Ovary (tissue), 9 donors: ENCODE results near the gene CSF3R. TPM values are rescaled to one million over a fixed set of nuclear protein-coding genes. Genes with fewer than 3 reads are reported as not detected.
"Not testable (repeated sequence)": the region's sequence is repeated elsewhere in the genome, so short reads cannot be mapped to it uniquely, and the experiment has no call there.

Experiments used
- DNase-seq, 5 donors: peaks; one replicate each; pipeline ENCODE4 v3.0.0-alpha.2; 2019 to 2020
- H3K27ac ChIP-seq, 2 donors: fragments of 200-600 bp; one replicate each; pipeline versions ENCODE4 v1.5.1 to v1.8.0; 2019 to 2022
- H3K27me3 ChIP-seq: fragments of 200-600 bp; one replicate; pipeline ENCODE4 v1.8.0; 2022
- H3K36me3 ChIP-seq: fragments of 200-600 bp; sonication (generic); one replicate; pipeline ENCODE4 v1.5.1; 2019
- H3K4me1 ChIP-seq: one replicate; pipeline ENCODE4 v1.8.1; 2013; ENCODE audit warnings: mild to moderate bottlenecking, moderate library complexity; ENCODE audit not compliant: insufficient read depth
- H3K4me3 ChIP-seq: fragments of 200-600 bp; sonication (generic); one replicate; pipeline ENCODE4 v1.5.1; 2017
- H3K9me3 ChIP-seq, 2 donors: fragments of 200-600 bp in 1 of 2; sonication (generic) in 1 of 2; one replicate each; pipeline versions ENCODE4 v1.5.1 to v1.8.1; 2013 to 2019; ENCODE audit warnings: mild to moderate bottlenecking in 1 of 2, moderate library complexity in 1 of 2
- CTCF ChIP-seq, 3 donors: fragments of 450-650 bp in 2 of 3; fragments of 200-600 bp in 1 of 3; IDR thresholded peaks; one replicate each; pipeline versions ENCODE4 v1.5.1 to v1.8.0; 2016 to 2022; ENCODE audit warnings: antibody characterized with exemption in 3 of 3, mild to moderate bottlenecking in 1 of 3
- EP300 ChIP-seq: sonication (generic); formaldehyde crosslinking; IDR thresholded peaks from one replicate; pipeline ENCODE4 v1.6.1; 2017; ENCODE audit warnings: antibody characterized with exemption
- POLR2A ChIP-seq: fragments of 450-650 bp; IDR thresholded peaks from one replicate; pipeline ENCODE4 v1.6.1; 2017; ENCODE audit warnings: antibody characterized with exemption, mild to moderate bottlenecking, moderate library complexity
- WGBS, 3 donors: extraction: QIAGEN DNeasy Blood & Tissue Kit in 1 of 3; methylation state at CpG; one replicate each; pipeline versions ENCODE4 v1.1.5 to v1.1.7; 2013 to 2017; 5-methylcytosine and 5-hydroxymethylcytosine counted together
- intact Hi-C, 4 donors: fragments of 100-400 bp; cut with DNase I; formaldehyde crosslinking; loops; one replicate each; pipeline versions ENCODE4 v1.11.0 to v1.15.1; 2022 to 2023
- polyA plus RNA-seq, 2 donors: library from polyadenylated mRNA; stranded (reverse); fragments of 200-250 nt in 1 of 2; fragments of 350-450 nt in 1 of 2; fragmentation: Illumina TruSeq in 1 of 2; extraction: RNeasy Lipid Tissue Mini Kit (QIAGEN cat#74804) in 1 of 2; gene quantifications; one replicate each; pipeline ENCODE4 v1.2.3, GENCODE V29; 2013 to 2014
- total RNA-seq, 7 donors: library from RNA; depleted of rRNA in 2 of 7; stranded (reverse); fragments of >200 nt in 2 of 7; fragmentation: NEBNext Ultra II Directional in 3 of 7; extraction: Animal tissue kit (Norgen Biotek cat#: 25700) in 3 of 7; gene quantifications; one replicate each; pipeline versions ENCODE4 v1.1.0 to v1.2.4, GENCODE V29; 2016 to 2023
- donor health status: DM: no; HTN: no; CAD: no; lungs with moderate emphysema.
- donor health status: DM: no; HTN: no; CAD: no.
- donor health status: Bipolar disorder and iron deficiency.
- donor health status: DM: yes; HTN: yes; CAD: no.
- donor health status: DM: no; HTN: no; CAD: no.
- donor health status: DM: yes; HTN: yes; CAD: no.

The CSF3R gene
- total and polyA plus RNA-seq, 9 donors: 1.9 to 5.7 (median 4.7) TPM

GRCh38 chr1:36511804-36512798, 29.4 kb upstream of the CSF3R start:
- Histone ChIP-seq H3K27ac (no peak overlapping the region), H3K9me3 (no peaks in the 10 kb centered on the region), H3K4me1 (no peaks in the 10 kb centered on the region), H3K27me3 (no peaks in the 10 kb centered on the region), H3K4me3 (no peak overlapping the region), H3K36me3 (no peaks in the 10 kb centered on the region)
- TF ChIP-seq CTCF (IDR thresholded peaks at IDR 0.05) (no peak), EP300 (no peak), POLR2A (no peak)
- intact Hi-C loops: no loop called here
- WGBS, 3 donors: 67 to 75% (median 68%) methylated on average over 15 of the region's 15 CpGs
- no peak for DNase-seq

GRCh38 chr1:36511220-36511619, 28.5 kb upstream of the CSF3R start:
- H3K36me3 ChIP-seq, H3K9me3 ChIP-seq, DNase-seq, intact Hi-C loops, H3K27ac ChIP-seq, H3K4me1 ChIP-seq, H3K4me3 ChIP-seq, H3K27me3 ChIP-seq: not testable (repeated sequence)
- WGBS, 3 donors: 57 to 74% (median 57%) methylated on average over 2 of the region's 2 CpGs

GRCh38 chr1:36510418-36510817, 27.7 kb upstream of the CSF3R start:
- H3K27me3 ChIP-seq: no peaks in the 10 kb centered on the region
- WGBS, 3 donors: 78 to 84% (median 80%) methylated on average over 7 of the region's 7 CpGs
- intact Hi-C loops: no loop called here

GRCh38 chr1:36508257-36508656, 25.5 kb upstream of the CSF3R start:
- no peak overlapping the region for H3K4me3 ChIP-seq

More at GRCh38 chr1:36510418-36510817, 27.7 kb upstream of the CSF3R start:
- H3K9me3 ChIP-seq: no peaks in the 10 kb centered on the region
- no peak overlapping the region for H3K27ac ChIP-seq
- H3K4me3 ChIP-seq: no peak overlapping the region
- no peaks in the 10 kb centered on the region for H3K36me3 ChIP-seq
- no peak for DNase-seq
- TF ChIP-seq CTCF (IDR thresholded peaks at IDR 0.05) (no peak), POLR2A (no peak), EP300 (no peak)
- no peaks in the 10 kb centered on the region for H3K4me1 ChIP-seq

More at GRCh38 chr1:36508257-36508656, 25.5 kb upstream of the CSF3R start:
- no peaks in the 10 kb centered on the region for H3K4me1 ChIP-seq
- intact Hi-C loops: no loop called here
- TF ChIP-seq EP300 (no peak), CTCF (IDR thresholded peaks at IDR 0.05) (no peak)
- 72 to 84% (median 82%) methylated on average over 3 of the region's 3 CpGs for WGBS, 3 donors
- DNase-seq: no peak
- no peaks in the 10 kb centered on the region for H3K9me3 ChIP-seq
- no peaks in the 10 kb centered on the region for H3K27me3 ChIP-seq
- H3K36me3 ChIP-seq: no peaks in the 10 kb centered on the region
- H3K27ac ChIP-seq: no peak overlapping the region
